HL-60 (cell line): ENCODE data around the gene COA5.
A peak's percentile ranks its signal among the peaks of the same experiment; 100 is the strongest.

Experiments
- DNase-seq, 2 experiments: peaks; one replicate each; pipeline ENCODE4 v3.0.0-alpha.2; 2010 to 2020; ENCODE audit warnings: low read depth in 1 of 2, low spot score in 1 of 2
- H3K27ac ChIP-seq: fragments of 250-450 bp; sonication (Bioruptor Pico); replicated peaks from 2 replicates; pipeline ENCODE4 v1.5.1; 2020; ENCODE audit warnings: mild to moderate bottlenecking, moderate library complexity
- H3K27me3 ChIP-seq: fragments of 250-450 bp; sonication (Bioruptor Pico); 2 replicates; pipeline ENCODE4 v1.5.1; 2021; ENCODE audit warnings: mild to moderate bottlenecking, moderate library complexity; ENCODE audit not compliant: insufficient read depth, poor library complexity, severe bottlenecking
- H3K4me3 ChIP-seq: replicated peaks from 2 replicates; pipeline ENCODE4 v1.5.1; 2011; ENCODE audit warnings: mild to moderate bottlenecking, control low read depth, low read length; ENCODE audit not compliant: insufficient read depth
- GABPA ChIP-seq: IDR thresholded peaks from 2 replicates; pipeline ENCODE4 v1.6.1; 2012; ENCODE audit warnings: low read depth
- POLR2AphosphoS5 ChIP-seq: IDR thresholded peaks from 2 replicates; pipeline ENCODE4 v1.6.1; 2012; ENCODE audit warnings: low read depth
- SPI1 ChIP-seq: IDR thresholded peaks from 2 replicates; pipeline ENCODE4 v1.6.1; 2012; ENCODE audit warnings: low read depth, mild to moderate bottlenecking, borderline replicate concordance
- TF ChIP-seq, protein P1 (sequence below): IDR thresholded peaks from one replicate; pipeline ENCODE4 v1.5.1; 2011; ENCODE audit warnings: low read length, control low read depth, inconsistent platforms; ENCODE audit not compliant: insufficient read depth
- TF ChIP-seq, protein P2 (sequence below): IDR thresholded peaks from 2 replicates; pipeline ENCODE4 v1.6.1; 2012; ENCODE audit warnings: low read depth; ENCODE audit not compliant: insufficient replicate concordance

The COA5 gene

DNA sequence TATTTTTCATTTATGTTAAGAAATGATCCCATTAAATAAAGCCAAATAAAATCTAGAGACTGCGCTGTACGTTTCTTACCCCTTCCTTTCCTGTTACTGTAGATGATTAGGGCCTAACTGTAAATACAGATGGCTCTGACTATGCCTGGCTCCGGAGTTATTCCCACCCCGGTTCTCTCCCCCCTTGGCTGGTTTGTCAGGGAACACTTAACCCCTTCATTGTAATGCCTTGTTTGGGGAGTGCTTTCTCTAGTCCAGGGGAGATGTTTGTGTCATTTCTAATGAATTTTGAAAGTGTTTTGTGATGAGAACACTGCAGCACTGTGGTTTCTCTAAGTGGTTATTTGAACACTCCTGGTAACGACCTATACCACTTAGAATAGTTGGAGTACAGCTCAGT, 8.8 kb upstream of the COA5 start:
- TF ChIP-seq SPI1 (no peak), POLR2AphosphoS5 (no peak), GABPA (no peak)
- TF ChIP-seq, protein P1, sequence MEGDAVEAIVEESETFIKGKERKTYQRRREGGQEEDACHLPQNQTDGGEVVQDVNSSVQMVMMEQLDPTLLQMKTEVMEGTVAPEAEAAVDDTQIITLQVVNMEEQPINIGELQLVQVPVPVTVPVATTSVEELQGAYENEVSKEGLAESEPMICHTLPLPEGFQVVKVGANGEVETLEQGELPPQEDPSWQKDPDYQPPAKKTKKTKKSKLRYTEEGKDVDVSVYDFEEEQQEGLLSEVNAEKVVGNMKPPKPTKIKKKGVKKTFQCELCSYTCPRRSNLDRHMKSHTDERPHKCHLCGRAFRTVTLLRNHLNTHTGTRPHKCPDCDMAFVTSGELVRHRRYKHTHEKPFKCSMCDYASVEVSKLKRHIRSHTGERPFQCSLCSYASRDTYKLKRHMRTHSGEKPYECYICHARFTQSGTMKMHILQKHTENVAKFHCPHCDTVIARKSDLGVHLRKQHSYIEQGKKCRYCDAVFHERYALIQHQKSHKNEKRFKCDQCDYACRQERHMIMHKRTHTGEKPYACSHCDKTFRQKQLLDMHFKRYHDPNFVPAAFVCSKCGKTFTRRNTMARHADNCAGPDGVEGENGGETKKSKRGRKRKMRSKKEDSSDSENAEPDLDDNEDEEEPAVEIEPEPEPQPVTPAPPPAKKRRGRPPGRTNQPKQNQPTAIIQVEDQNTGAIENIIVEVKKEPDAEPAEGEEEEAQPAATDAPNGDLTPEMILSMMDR: no peak
- TF ChIP-seq, protein P2, sequence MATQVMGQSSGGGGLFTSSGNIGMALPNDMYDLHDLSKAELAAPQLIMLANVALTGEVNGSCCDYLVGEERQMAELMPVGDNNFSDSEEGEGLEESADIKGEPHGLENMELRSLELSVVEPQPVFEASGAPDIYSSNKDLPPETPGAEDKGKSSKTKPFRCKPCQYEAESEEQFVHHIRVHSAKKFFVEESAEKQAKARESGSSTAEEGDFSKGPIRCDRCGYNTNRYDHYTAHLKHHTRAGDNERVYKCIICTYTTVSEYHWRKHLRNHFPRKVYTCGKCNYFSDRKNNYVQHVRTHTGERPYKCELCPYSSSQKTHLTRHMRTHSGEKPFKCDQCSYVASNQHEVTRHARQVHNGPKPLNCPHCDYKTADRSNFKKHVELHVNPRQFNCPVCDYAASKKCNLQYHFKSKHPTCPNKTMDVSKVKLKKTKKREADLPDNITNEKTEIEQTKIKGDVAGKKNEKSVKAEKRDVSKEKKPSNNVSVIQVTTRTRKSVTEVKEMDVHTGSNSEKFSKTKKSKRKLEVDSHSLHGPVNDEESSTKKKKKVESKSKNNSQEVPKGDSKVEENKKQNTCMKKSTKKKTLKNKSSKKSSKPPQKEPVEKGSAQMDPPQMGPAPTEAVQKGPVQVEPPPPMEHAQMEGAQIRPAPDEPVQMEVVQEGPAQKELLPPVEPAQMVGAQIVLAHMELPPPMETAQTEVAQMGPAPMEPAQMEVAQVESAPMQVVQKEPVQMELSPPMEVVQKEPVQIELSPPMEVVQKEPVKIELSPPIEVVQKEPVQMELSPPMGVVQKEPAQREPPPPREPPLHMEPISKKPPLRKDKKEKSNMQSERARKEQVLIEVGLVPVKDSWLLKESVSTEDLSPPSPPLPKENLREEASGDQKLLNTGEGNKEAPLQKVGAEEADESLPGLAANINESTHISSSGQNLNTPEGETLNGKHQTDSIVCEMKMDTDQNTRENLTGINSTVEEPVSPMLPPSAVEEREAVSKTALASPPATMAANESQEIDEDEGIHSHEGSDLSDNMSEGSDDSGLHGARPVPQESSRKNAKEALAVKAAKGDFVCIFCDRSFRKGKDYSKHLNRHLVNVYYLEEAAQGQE: no peak
- no peak for DNase-seq
- Histone ChIP-seq H3K27me3 (no peaks in the 10 kb centered on the region), H3K27ac (no peak overlapping the region), H3K4me3 (no peak overlapping the region)

DNA sequence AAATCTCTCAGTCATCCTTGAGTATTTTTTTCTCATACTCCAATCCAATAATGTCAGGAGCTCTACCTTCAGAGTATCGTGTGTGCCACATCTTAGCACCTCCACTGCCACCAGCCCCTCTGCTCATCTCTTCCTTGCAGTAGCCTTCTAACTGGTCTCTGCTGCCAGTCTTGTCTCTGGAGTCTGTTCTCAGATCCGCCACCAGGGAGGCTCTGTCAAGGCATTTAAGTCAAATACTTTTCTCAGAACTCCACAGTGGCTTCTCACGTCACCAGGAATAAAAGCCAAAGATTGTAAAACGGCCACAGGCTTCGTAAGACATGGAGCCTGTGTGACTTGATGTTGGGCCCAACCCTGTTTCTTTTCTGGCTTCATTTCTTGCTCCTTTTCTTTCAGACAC, 7.2 kb upstream of the COA5 start:
- peak in 1 of 2 experiments; percentile 8 for DNase-seq
- no peak overlapping the region for H3K4me3 ChIP-seq
- no peak overlapping the region for H3K27ac ChIP-seq
- TF ChIP-seq POLR2AphosphoS5 (no peak), SPI1 (no peak), GABPA (no peak)
- TF ChIP-seq, protein P2: no peak
- TF ChIP-seq, protein P1: no peak
- H3K27me3 ChIP-seq: no peaks in the 10 kb centered on the region

DNA sequence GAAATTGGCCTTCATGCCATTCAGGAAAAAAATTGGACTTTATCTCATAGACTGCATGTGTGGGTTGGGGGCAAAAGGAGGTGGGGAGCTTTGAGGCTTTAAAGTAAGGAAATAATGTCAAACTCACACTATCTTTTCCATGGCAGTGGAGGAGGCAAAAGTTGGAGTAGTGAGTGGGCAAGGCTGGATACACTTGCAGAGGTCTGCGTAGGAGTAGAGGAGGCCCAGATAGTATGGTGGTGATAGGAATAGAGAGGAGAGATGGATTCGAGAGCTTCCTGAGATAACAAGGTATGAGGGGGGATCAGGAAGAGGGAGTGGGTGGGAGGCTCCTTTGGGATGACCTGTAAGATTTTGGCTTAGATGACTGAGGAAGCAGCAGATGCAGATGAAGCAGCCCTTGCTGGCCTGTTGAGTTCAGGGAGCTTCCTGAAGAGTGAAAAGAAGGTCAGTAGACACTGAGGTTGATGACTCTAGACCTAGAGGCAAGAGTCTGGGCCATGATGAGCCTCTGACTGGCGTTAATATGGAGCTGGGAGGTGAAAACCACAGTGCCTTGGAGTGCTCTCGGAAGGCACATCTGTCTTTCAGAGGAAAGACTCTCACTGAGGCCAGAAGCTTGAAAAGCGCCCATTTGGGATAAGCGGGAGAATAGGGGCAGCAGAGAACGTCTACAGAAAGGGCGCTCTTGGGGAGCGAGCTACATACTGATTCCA, 5.9 kb upstream of the COA5 start:
- DNase-seq: no peak
- no peak overlapping the region for H3K4me3 ChIP-seq
- no peaks in the 10 kb centered on the region for H3K27me3 ChIP-seq
- no peak overlapping the region for H3K27ac ChIP-seq
- TF ChIP-seq POLR2AphosphoS5 (no peak), GABPA (no peak)
- TF ChIP-seq, protein P1: no peak
